ENCODE results near the gene COL4A2.

The COL4A2 gene

GRCh38 chr13:110306960-110307766 is at the start of gene COL4A2, which contains the start of gene COL4A1:
Gene COL4A2 (plus strand): TSS chr13:110307284. CDS start chr13:110307904, 620 bp downstream.
Gene COL4A1 (minus strand): TSS chr13:110307157. CDS start chr13:110307027, 130 bp downstream.
- no peak for DNase-seq (ENCODE audit: low read depth in 2 of 2)

- DNase-seq (ENCODE audit: low read depth in 2 of 2): no peak
Measured at GRCh38 chr13:110257408-110257807, 49.7 kb upstream of the COL4A2 start.

- DNase-seq (ENCODE audit: low read depth in 2 of 2): no peak
Measured at GRCh38 chr13:110258876-110259631, 48.0 kb upstream of the COL4A2 start.

- no peak for DNase-seq (ENCODE audit: low read depth in 2 of 2)
Measured at GRCh38 chr13:110259651-110260050, 47.4 kb upstream of the COL4A2 start.

GRCh38 chr13:110261166-110262081 is 45.7 kb upstream of the COL4A2 start:
- no peak for DNase-seq (ENCODE audit: low read depth in 2 of 2)

- no peak for DNase-seq (ENCODE audit: low read depth in 2 of 2)
Measured at GRCh38 chr13:110262082-110262436, 45.0 kb upstream of the COL4A2 start.

- no peak for DNase-seq (ENCODE audit: low read depth in 2 of 2)
Measured at GRCh38 chr13:110262508-110263291, 44.4 kb upstream of the COL4A2 start.

- no peak for DNase-seq (ENCODE audit: low read depth in 2 of 2)
Measured at GRCh38 chr13:110263404-110263803, 43.7 kb upstream of the COL4A2 start.

- DNase-seq (ENCODE audit: low read depth in 2 of 2): no peak
Measured at GRCh38 chr13:110263888-110264287, 43.2 kb upstream of the COL4A2 start.

GRCh38 chr13:110264685-110265275 is 42.3 kb upstream of the COL4A2 start:
- no peak for DNase-seq (ENCODE audit: low read depth in 2 of 2)

GRCh38 chr13:110265341-110265681 is 41.8 kb upstream of the COL4A2 start:
- no peak for DNase-seq (ENCODE audit: low read depth in 2 of 2)

GRCh38 chr13:110265682-110266430 is 41.2 kb upstream of the COL4A2 start:
- no peak for DNase-seq (ENCODE audit: low read depth in 2 of 2)

- no peak for DNase-seq (ENCODE audit: low read depth in 2 of 2)
Measured at GRCh38 chr13:110266431-110266809, 40.7 kb upstream of the COL4A2 start.

GRCh38 chr13:110266983-110267382 is 40.1 kb upstream of the COL4A2 start:
- DNase-seq (ENCODE audit: low read depth in 2 of 2): no peak

- DNase-seq (ENCODE audit: low read depth in 2 of 2): no peak
Measured at GRCh38 chr13:110268061-110268460, 39.0 kb upstream of the COL4A2 start.

GRCh38 chr13:110268576-110269185 is 38.4 kb upstream of the COL4A2 start:
- DNase-seq (ENCODE audit: low read depth in 2 of 2): no peak

GRCh38 chr13:110269509-110270185 is 37.4 kb upstream of the COL4A2 start:
- no peak for DNase-seq (ENCODE audit: low read depth in 2 of 2)

GRCh38 chr13:110270507-110270906 is 36.6 kb upstream of the COL4A2 start:
- DNase-seq (ENCODE audit: low read depth in 2 of 2): no peak

- DNase-seq (ENCODE audit: low read depth in 2 of 2): no peak
Measured at GRCh38 chr13:110271313-110271712, 35.8 kb upstream of the COL4A2 start.
